HepG2 (cell line): ENCODE measurements around the gene RNASE8. TPM values are rescaled to one million over a fixed set of nuclear protein-coding genes. Genes with fewer than 3 reads are reported as not detected.

Experiments used
- ARID4A ChIP-seq: sonication (generic); formaldehyde crosslinking; IDR thresholded peaks from 2 replicates; pipeline ENCODE4 v1.5.0; 2020; ENCODE audit warnings: mild to moderate bottlenecking, missing genetic modification reagents, borderline replicate concordance
- FOXP4 ChIP-seq: sonication (generic); formaldehyde crosslinking; IDR thresholded peaks from 2 replicates; pipeline ENCODE4 v1.4.0; 2020; ENCODE audit warnings: missing genetic modification reagents
- HHEX ChIP-seq: IDR thresholded peaks from 2 replicates; pipeline ENCODE4 v1.6.1; 2016; ENCODE audit warnings: control low read depth
- HOMEZ ChIP-seq: IDR thresholded peaks from 2 replicates; pipeline ENCODE4 v1.6.1; 2016; ENCODE audit warnings: low read depth
- KDM5B ChIP-seq: sonication (generic); formaldehyde crosslinking; IDR thresholded peaks from 2 replicates; pipeline ENCODE4 v1.4.0; 2020; ENCODE audit warnings: missing genetic modification reagents, mild to moderate bottlenecking, borderline replicate concordance
- MED1 ChIP-seq: sonication (generic); formaldehyde crosslinking; IDR thresholded peaks from 2 replicates; pipeline ENCODE4 v1.4.0; 2020; ENCODE audit warnings: missing genetic modification reagents
- MXD4 ChIP-seq: IDR thresholded peaks from 2 replicates; pipeline ENCODE4 v1.6.1; 2016; ENCODE audit warnings: mild to moderate bottlenecking, missing biosample characterization, missing genetic modification reagents
- NFATC3 ChIP-seq: sonication (generic); formaldehyde crosslinking; IDR thresholded peaks from 2 replicates; pipeline ENCODE4 v1.5.1; 2020; ENCODE audit warnings: mild to moderate bottlenecking, missing genetic modification reagents
- NKX3-1 ChIP-seq: sonication (generic); formaldehyde crosslinking; IDR thresholded peaks from 2 replicates; pipeline ENCODE4 v1.5.0; 2020; ENCODE audit warnings: missing genetic modification reagents
- RBM22 ChIP-seq: fragments of 200-400 bp; formaldehyde crosslinking; optimal IDR thresholded peaks from 2 replicates; pipeline ENCODE3; 2017; ENCODE audit warnings: mild to moderate bottlenecking, low read length, moderate library complexity
- SALL1 ChIP-seq: sonication (generic); formaldehyde crosslinking; IDR thresholded peaks from 2 replicates; pipeline ENCODE4 v1.8.0; 2022; ENCODE audit warnings: mild to moderate bottlenecking, missing genetic modification reagents
- THAP11 ChIP-seq: IDR thresholded peaks from 2 replicates; pipeline ENCODE4 v1.6.1; 2016; ENCODE audit warnings: missing biosample characterization, missing genetic modification reagents
- ZBTB25 ChIP-seq: IDR thresholded peaks from 2 replicates; pipeline ENCODE4 v1.6.1; 2018; ENCODE audit warnings: missing genetic modification reagents
- ZBTB39 ChIP-seq: sonication (generic); formaldehyde crosslinking; IDR thresholded peaks from 2 replicates; pipeline ENCODE4 v1.5.0; 2020; ENCODE audit warnings: missing genetic modification reagents
- ZFX ChIP-seq: sonication (generic); formaldehyde crosslinking; IDR thresholded peaks from 2 replicates; pipeline ENCODE4 v1.4.0; 2020; ENCODE audit warnings: mild to moderate bottlenecking, low read depth, missing genetic modification reagents, moderate library complexity
- ZNF510 ChIP-seq: sonication (generic); formaldehyde crosslinking; IDR thresholded peaks from 2 replicates; pipeline ENCODE4 v1.4.0; 2020; ENCODE audit warnings: low read depth, mild to moderate bottlenecking, missing genetic modification reagents
- ZNF678 ChIP-seq: sonication (generic); formaldehyde crosslinking; IDR thresholded peaks from 2 replicates; pipeline ENCODE4 v1.4.0; 2020; ENCODE audit warnings: mild to moderate bottlenecking, missing genetic modification reagents
- ZNF839 ChIP-seq: sonication (generic); formaldehyde crosslinking; IDR thresholded peaks from 2 replicates; pipeline ENCODE4 v1.4.0; 2020; ENCODE audit warnings: missing genetic modification reagents, mild to moderate bottlenecking, borderline replicate concordance
- polyA plus RNA-seq, 8 experiments: library from polyadenylated mRNA; depleted of rRNA in 3 of 8; stranded (reverse) in 7 of 8; unstranded in 1 of 8; fragments of >200 nt; fragmentation: Illumina TruSeq in 4 of 8; extraction: Trizol in 4 of 8; gene quantifications; 2 replicates each; pipeline versions ENCODE4 v1.2.1 to v1.2.3, GENCODE V29; 2011 to 2016; ENCODE audit warnings: low read depth in 4 of 8, missing spikeins in 1 of 8, mixed read lengths in 1 of 8; ENCODE audit not compliant: insufficient read depth in 1 of 8
- total RNA-seq, 5 experiments: library from RNA; depleted of rRNA; stranded (reverse); fragments of >200 nt; fragmentation: Illumina TruSeq; extraction: Trizol; gene quantifications; 2 replicates each; pipeline ENCODE4 v1.2.3, GENCODE V29; 2016; ENCODE audit warnings: low read depth in 1 of 5

RNASE8 gene
- total and polyA plus RNA-seq, 2 of the 13 experiments (the other 11 are each of a cell fraction or from before 2014, with no cell fraction given) = not detected

GRCh38 chr14:21069388-21070082, 11.9 kb downstream of the RNASE8 start (continued):
- TF ChIP-seq ZBTB25 (CRISPR knock-in tag) (peak; percentile 77; the same call in 1 of the 2 replicates), RBM22 (no peak), HHEX (CRISPR knock-in tag) (no peak), THAP11 (CRISPR knock-in tag) (peak; percentile 49; the same call in 1 of the 2 replicates), SALL1 (peak; percentile 59), ZBTB39 (CRISPR knock-in tag) (0 out of 2 replicates have a peak, but pooled peaks have one; percentile 52), ZNF510 (CRISPR knock-in tag) (peak; percentile 84; the same call in 1 of the 2 replicates), NKX3-1 (CRISPR knock-in tag) (no peak), ZNF839 (CRISPR knock-in tag) (no peak), ARID4A (CRISPR knock-in tag) (no peak; the same call in 1 of the 2 replicates), MED1 (CRISPR knock-in tag) (peak; percentile 62), NFATC3 (CRISPR knock-in tag) (0 out of 2 replicates have a peak, but pooled peaks have one; percentile 81), ZNF678 (CRISPR knock-in tag) (peak; percentile 31; the same call in 1 of the 2 replicates), KDM5B (0 out of 2 replicates have a peak, but pooled peaks have one; percentile 17), FOXP4 (CRISPR knock-in tag) (0 out of 2 replicates have a peak, but pooled peaks have one; percentile 32), MXD4 (CRISPR knock-in tag) (peak; percentile 31; the same call in 1 of the 2 replicates), ZFX (peak; percentile 79), HOMEZ (CRISPR knock-in tag) (no peak)
